ENCODE data around the gene MTM1.

DNA sequence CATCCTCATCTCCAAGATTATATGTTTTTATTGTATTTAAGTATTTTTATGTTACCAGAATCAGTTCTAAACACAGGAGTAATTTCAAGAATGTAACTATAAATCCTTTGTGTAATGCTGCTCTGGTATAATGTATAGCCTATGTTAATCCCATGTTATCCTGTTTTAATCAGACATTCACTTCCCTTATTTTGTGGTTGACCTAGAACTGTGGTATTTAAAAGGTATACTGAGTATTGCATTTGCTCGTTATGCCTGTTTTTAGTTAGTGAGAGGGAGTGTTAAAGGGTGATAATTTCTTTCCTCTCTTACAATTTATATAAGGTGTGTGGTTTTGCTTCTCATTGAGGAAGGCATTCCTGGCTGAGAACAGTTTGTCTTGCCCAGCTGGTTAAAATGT, 26.2 kb downstream of the MTM1 start:
- TF ChIP-seq EZH2 (IDR thresholded peaks at IDR 0.05; ENCODE audit: borderline replicate concordance, low read depth, low read length) (no peak), PATZ1 (CRISPR knock-in tag; IDR thresholded peaks at IDR 0.05; ENCODE audit: borderline replicate concordance) (no peak), SIX5 (IDR thresholded peaks at IDR 0.05; ENCODE audit: borderline replicate concordance in 1 of 2, insufficient read depth in 1 of 2, low read depth in 1 of 2, low read length in 2 of 2) (no peak), HINFP (tag; conservative IDR thresholded peaks at IDR 0.05; ENCODE audit: low read depth) (no peak), POLR3A (IDR thresholded peaks at IDR 0.05; ENCODE audit: borderline replicate concordance, extremely low read depth, insufficient read depth, insufficient read length) (no peak), NONO (IDR thresholded peaks at IDR 0.05; ENCODE audit: low read depth in 2 of 2, low read length in 1 of 2) (no peak)
